ENCODE results near the gene LBR. TPM values are rescaled to one million over a fixed set of nuclear protein-coding genes. Genes with fewer than 3 reads are reported as not detected.

The LBR gene
- total and polyA plus RNA-seq, 4 donors, result 14.3 to 201 (median 22.6) TPM

GRCh38 chr1:225465793-225466517, 38.1 kb upstream of the LBR start (continued):
- TF ChIP-seq RAD21 (IDR thresholded peaks at IDR 0.05), result no peak

GRCh38 chr1:225464851-225465792, 37.3 kb upstream of the LBR start:
- TF ChIP-seq NR2F2 (IDR thresholded peaks at IDR 0.05) (no peak), FOXA1 (IDR thresholded peaks at IDR 0.05) (no peak), ATF3 (IDR thresholded peaks at IDR 0.05) (no peak), TAF1 (conservative IDR thresholded peaks at IDR 0.05) (no peak), SP1 (IDR thresholded peaks at IDR 0.05) (no peak), HNF4A (conservative IDR thresholded peaks at IDR 0.05) (no peak), CTCF (IDR thresholded peaks at IDR 0.05; ENCODE audit: low read depth, low read length, missing input control) (no peak), JUND (IDR thresholded peaks at IDR 0.05) (no peak), MAX (IDR thresholded peaks at IDR 0.05) (no peak), RXRA (IDR thresholded peaks at IDR 0.05) (no peak), REST (IDR thresholded peaks at IDR 0.05) (no peak), EGR1 (IDR thresholded peaks at IDR 0.05; ENCODE audit: low read depth in 2 of 2) (no peak)
- Histone ChIP-seq H3K36me3 (ENCODE audit: control insufficient read depth in 4 of 4, insufficient read depth in 3 of 4, low read depth in 1 of 4, low read length in 3 of 4) (no peaks in the 10 kb centered on the region), H3K27me3 (ENCODE audit: control insufficient read depth in 4 of 4, insufficient read depth in 4 of 4, low read length in 3 of 4) (no peaks in the 10 kb centered on the region), H3K9me3 (ENCODE audit: control insufficient read depth in 4 of 4, low read length in 3 of 4) (no peaks in the 10 kb centered on the region), H3K9ac (ENCODE audit: low read depth in 1 of 2, low read length in 2 of 2) (no peak overlapping the region), H3K27ac (ENCODE audit: low read depth in 1 of 2, low read length in 2 of 2) (no peak overlapping the region), H3K4me3 (ENCODE audit: low read depth in 1 of 3, low read length in 3 of 3) (no peak overlapping the region), H3K4me1 (ENCODE audit: control insufficient read depth in 4 of 4, insufficient read depth in 4 of 4, low read length in 3 of 4) (peaks cover 0 to 10% (median 3%) of the 10 kb centered on the region in 4 donors)
- DNase-seq (ENCODE audit: low spot score), result no peak
- WGBS, result 78% methylated on average over 15 of the region's 15 CpGs

All from liver (tissue), 9 donors.